Measurements from ENCODE around the gene ACTL7B.
"Not testable (repeated sequence)": the region's sequence is repeated elsewhere in the genome, so short reads cannot be mapped to it uniquely, and the experiment has no call there.

Gene ACTL7B

GRCh38 chr9:108844856-108845255 lies 10.9 kb downstream of the ACTL7B start:
- DNase-seq (ENCODE audit: low spot score), result no peak

GRCh38 chr9:108844391-108844790 lies 11.4 kb downstream of the ACTL7B start:
- no peak for DNase-seq (ENCODE audit: low spot score)

- DNase-seq (ENCODE audit: low spot score), result no peak
Measured at GRCh38 chr9:108842610-108843295, 13.0 kb downstream of the ACTL7B start.

- not testable (repeated sequence) for DNase-seq (ENCODE audit: low spot score)
Measured at GRCh38 chr9:108839561-108839960, 16.2 kb downstream of the ACTL7B start.

GRCh38 chr9:108838017-108838416 lies 17.8 kb downstream of the ACTL7B start:
- no peak for DNase-seq (ENCODE audit: low spot score)

GRCh38 chr9:108837530-108837929 lies 18.3 kb downstream of the ACTL7B start:
- DNase-seq (ENCODE audit: low spot score), result peak; percentile 32

- peak; percentile 61 for DNase-seq (ENCODE audit: low spot score)
Measured at GRCh38 chr9:108836781-108837180, 19.0 kb downstream of the ACTL7B start.

- no peak for DNase-seq (ENCODE audit: low spot score)
Measured at GRCh38 chr9:108836319-108836718, 19.5 kb downstream of the ACTL7B start.

GRCh38 chr9:108835831-108836230 lies 20.0 kb downstream of the ACTL7B start:
- DNase-seq (ENCODE audit: low spot score), result no peak

- DNase-seq (ENCODE audit: low spot score), result peak; percentile 64
Measured at GRCh38 chr9:108834959-108835665, 20.7 kb downstream of the ACTL7B start.

- no peak for DNase-seq (ENCODE audit: low spot score)
Measured at GRCh38 chr9:108832179-108832500, 23.6 kb downstream of the ACTL7B start.

GRCh38 chr9:108831496-108832178 lies 24.1 kb downstream of the ACTL7B start:
- DNase-seq (ENCODE audit: low spot score), result peak; percentile 69

GRCh38 chr9:108830272-108830671 lies 25.5 kb downstream of the ACTL7B start:
- DNase-seq (ENCODE audit: low spot score), result peak; percentile 72

- DNase-seq (ENCODE audit: low spot score), result no peak
Measured at GRCh38 chr9:108823829-108824228, 32.0 kb downstream of the ACTL7B start.

GRCh38 chr9:108816037-108816436 lies 39.7 kb downstream of the ACTL7B start:
- DNase-seq (ENCODE audit: low spot score), result no peak

- peak; percentile 61 for DNase-seq (ENCODE audit: low spot score)
Measured at GRCh38 chr9:108815156-108815555, 40.6 kb downstream of the ACTL7B start.

GRCh38 chr9:108813951-108814601 lies 41.7 kb downstream of the ACTL7B start:
- DNase-seq (ENCODE audit: low spot score), result peak; percentile 76

- DNase-seq (ENCODE audit: low spot score), result no peak
Measured at GRCh38 chr9:108812396-108813025, 43.3 kb downstream of the ACTL7B start.

GRCh38 chr9:108811944-108812343 lies 43.8 kb downstream of the ACTL7B start:
- no peak for DNase-seq (ENCODE audit: low spot score)

- no peak for DNase-seq (ENCODE audit: low spot score)
Measured at GRCh38 chr9:108809269-108809668, 46.5 kb downstream of the ACTL7B start.
